OCI-M1 (cell line): ENCODE results near the gene ETFBKMT.
A peak's percentile ranks its signal among the peaks of the same experiment; 100 is the strongest.
"Not testable (repeated sequence)": the region's sequence is repeated elsewhere in the genome, so short reads cannot be mapped to it uniquely, and the experiment has no call there.

ENCODE experiments used
- DNase-seq: peaks from one replicate; lab custom pipeline; 2025; lab: John Stamatoyannopoulos, UW

ETFBKMT gene

GRCh38 chr12:31655792-31656191 is 3.7 kb upstream of the ETFBKMT start:
- DNase-seq, result no peak

GRCh38 chr12:31658471-31659086 is 909 bp upstream of the ETFBKMT start:
- peak; percentile 55 for DNase-seq

- DNase-seq, result no peak
Observed at GRCh38 chr12:31662176-31662849, 2.8 kb downstream of the ETFBKMT start.

GRCh38 chr12:31663576-31663975 is 4.1 kb downstream of the ETFBKMT start:
- no peak for DNase-seq

GRCh38 chr12:31664038-31664437 is 4.5 kb downstream of the ETFBKMT start:
- no peak for DNase-seq

- no peak for DNase-seq
Observed at GRCh38 chr12:31669020-31669419, 9.5 kb downstream of the ETFBKMT start.

GRCh38 chr12:31669582-31669981 is 10.1 kb downstream of the ETFBKMT start:
- DNase-seq, result not testable (repeated sequence)

- no peak for DNase-seq
Observed at GRCh38 chr12:31672521-31672920, 13.0 kb downstream of the ETFBKMT start.

GRCh38 chr12:31682136-31682962 is 22.9 kb downstream of the ETFBKMT start:
- DNase-seq, result peak; percentile 93

GRCh38 chr12:31685801-31686200 is 26.3 kb downstream of the ETFBKMT start:
- DNase-seq, result no peak

- DNase-seq, result peak; percentile 76
Observed at GRCh38 chr12:31687101-31687527, 27.6 kb downstream of the ETFBKMT start.

GRCh38 chr12:31689921-31690320 is 30.4 kb downstream of the ETFBKMT start:
- DNase-seq, result not testable (repeated sequence)

GRCh38 chr12:31702047-31702446 is 42.6 kb downstream of the ETFBKMT start:
- DNase-seq, result peak; percentile 17

- no peak for DNase-seq
Observed at GRCh38 chr12:31705621-31706020, 46.1 kb downstream of the ETFBKMT start.

- DNase-seq, result peak; percentile 10
Observed at GRCh38 chr12:31708118-31708517, 48.6 kb downstream of the ETFBKMT start.

GRCh38 chr12:31710021-31710818 is 50.7 kb downstream of the ETFBKMT start:
- DNase-seq, result no peak

- no peak for DNase-seq
Observed at GRCh38 chr12:31712877-31713276, 53.4 kb downstream of the ETFBKMT start.

GRCh38 chr12:31714406-31715271 is 55.2 kb downstream of the ETFBKMT start:
- no peak for DNase-seq

- peak; percentile 96 for DNase-seq
Observed at GRCh38 chr12:31715283-31715825, 55.9 kb downstream of the ETFBKMT start.

- DNase-seq, result not testable (repeated sequence)
Observed at GRCh38 chr12:31716998-31717397, 57.5 kb downstream of the ETFBKMT start.
